K562 (cell line): ENCODE measurements around the gene C2orf92. TPM values are rescaled to one million over a fixed set of nuclear protein-coding genes. Genes with fewer than 3 reads are reported as not detected.

Source experiments
- ATF2 ChIP-seq: sonication (generic); formaldehyde crosslinking; IDR thresholded peaks from 2 replicates; pipeline ENCODE4 v1.8.1; 2022; ENCODE audit warnings: missing genetic modification reagents
- BRF1 ChIP-seq: IDR thresholded peaks from 3 replicates; pipeline ENCODE4 v1.6.1; 2011; ENCODE audit warnings: borderline replicate concordance, mild to moderate bottlenecking; ENCODE audit not compliant: insufficient read length; ENCODE audit errors: extremely low read depth
- CBFA2T3 ChIP-seq: fragments of 450-650 bp; IDR thresholded peaks from 2 replicates; pipeline ENCODE4 v1.6.1; 2017
- DIDO1 ChIP-seq: fragments of 450-650 bp; IDR thresholded peaks from 2 replicates; pipeline ENCODE4 v1.6.1; 2016; ENCODE audit warnings: low read depth, missing biosample characterization, missing genetic modification characterization
- E4F1 ChIP-seq: fragments of 250-450 bp; sonication (Bioruptor Pico); IDR thresholded peaks from 2 replicates; pipeline ENCODE4 v1.5.0; 2021; ENCODE audit warnings: mild to moderate bottlenecking, borderline replicate concordance
- ERF ChIP-seq: fragments of 450-650 bp; formaldehyde crosslinking; IDR thresholded peaks from 2 replicates; pipeline ENCODE4 v1.4.0; 2020; ENCODE audit warnings: mild to moderate bottlenecking, mixed read lengths
- EWSR1 ChIP-seq: fragments of 450-650 bp; IDR thresholded peaks from 2 replicates; pipeline ENCODE4 v1.6.1; 2018; ENCODE audit warnings: borderline replicate concordance, mild to moderate bottlenecking, low read depth, moderate library complexity; ENCODE audit not compliant: partially characterized antibody
- FIP1L1 ChIP-seq: fragments of 200-400 bp; formaldehyde crosslinking; IDR thresholded peaks from 2 replicates; pipeline ENCODE4 v1.6.1; 2018; ENCODE audit warnings: mild to moderate bottlenecking, low read depth, low read length; ENCODE audit not compliant: poor library complexity, severe bottlenecking
- GATA2 ChIP-seq: sonication (generic); formaldehyde crosslinking; IDR thresholded peaks from 2 replicates; pipeline ENCODE4 v1.4.0; 2020; ENCODE audit warnings: mild to moderate bottlenecking, missing genetic modification reagents
- HLTF ChIP-seq: fragments of 450-650 bp; IDR thresholded peaks from 2 replicates; pipeline ENCODE4 v1.6.1; 2016
- NFE2 ChIP-seq: IDR thresholded peaks from 2 replicates; pipeline ENCODE4 v1.6.1; 2014; ENCODE audit warnings: antibody characterized with exemption, low read depth
- POLR2A ChIP-seq: fragments of 450-650 bp; conservative IDR thresholded peaks from 2 replicates; pipeline ENCODE4 v1.6.1; 2016
- SIN3A ChIP-seq, 2 experiments: fragments of 150-350 bp in 1 of 2; IDR thresholded peaks; 2 replicates each; pipeline ENCODE4 v1.6.1; 2011 to 2016; ENCODE audit warnings: borderline replicate concordance in 2 of 2, low read depth in 2 of 2, low read length in 2 of 2, mild to moderate bottlenecking in 2 of 2, moderate library complexity in 2 of 2; ENCODE audit not compliant: control insufficient read depth in 1 of 2
- SREBF1 ChIP-seq: fragments of 150-350 bp; IDR thresholded peaks from 2 replicates; pipeline ENCODE4 v1.6.1; 2014; ENCODE audit warnings: antibody characterized with exemption, low read depth, low read length, borderline replicate concordance
- TAF1 ChIP-seq: IDR thresholded peaks from 2 replicates; pipeline ENCODE4 v1.6.1; 2011; ENCODE audit warnings: mild to moderate bottlenecking, low read length, moderate library complexity; ENCODE audit not compliant: insufficient read depth, control insufficient read depth, severe bottlenecking; ENCODE audit errors: extremely low read depth
- TAF7 ChIP-seq: fragments of 450-650 bp; IDR thresholded peaks from 2 replicates; pipeline ENCODE4 v1.6.1; 2016; ENCODE audit warnings: missing genetic modification characterization, missing compliant biosample characterization
- ZBED1 ChIP-seq: IDR thresholded peaks from 2 replicates; pipeline ENCODE4 v1.6.1; 2014
- ZNF583 ChIP-seq: fragments of 250-450 bp; sonication (Bioruptor Pico); IDR thresholded peaks from 2 replicates; pipeline ENCODE4 v1.4.0; 2020
- ZNF592 ChIP-seq: fragments of 450-650 bp; IDR thresholded peaks from 2 replicates; pipeline ENCODE4 v1.6.1; 2017; ENCODE audit warnings: antibody characterized with exemption, mild to moderate bottlenecking
- ZNF655 ChIP-seq: fragments of 250-450 bp; sonication (Bioruptor Pico); IDR thresholded peaks from 2 replicates; pipeline ENCODE4 v1.5.0; 2021
- ZNF766 ChIP-seq: fragments of 200-800 bp; sonication (Bioruptor generic); conservative IDR thresholded peaks from 2 replicates; pipeline ENCODE4 v1.6.1; 2016; ENCODE audit warnings: missing genetic modification characterization, missing compliant biosample characterization
- polyA plus RNA-seq, 8 experiments: library from polyadenylated mRNA; depleted of rRNA in 4 of 8; stranded (reverse) in 5 of 8; unstranded in 3 of 8; fragments of >200 nt; fragmentation: Nextera tagmentation in 2 of 8; fragmentation: Illumina TruSeq in 1 of 8; extraction: Ambion mirVana in 2 of 8; extraction: Trizol in 1 of 8; gene quantifications; 2 replicates each; pipeline versions ENCODE4 v1.2.1 to v1.2.3, GENCODE V29; 2011 to 2014; ENCODE audit warnings: inconsistent platforms in 1 of 8, missing spikeins in 1 of 8
- total RNA-seq, 7 experiments: library from RNA; depleted of rRNA in 6 of 7; stranded (reverse); fragments of >200 nt in 6 of 7; fragmentation: Illumina TruSeq in 2 of 7; extraction: Trizol in 2 of 7; gene quantifications; 2 replicates each; pipeline versions ENCODE4 v1.2.1 to v1.2.3, GENCODE V29; 2011 to 2021; ENCODE audit warnings: low replicate concordance in 1 of 7

The C2orf92 gene
- total and polyA plus RNA-seq, 9 of the 15 experiments (the other 6 are each of a cell fraction or from before 2014, with no cell fraction given) = 0.65 to 6.8 (median 3.6) TPM

GRCh38 chr2:97645112-97645694 lies 24.3 kb upstream of the C2orf92 start (continued):
- TF ChIP-seq ZNF592 = peak; percentile 78
- TF ChIP-seq ZNF583 (CRISPR knock-in tag) = no peak
- TF ChIP-seq NFE2 = no peak
- TF ChIP-seq HLTF = no peak
- peak; percentile 82 for TF ChIP-seq ERF (CRISPR knock-in tag)
- no peak for TF ChIP-seq SREBF1
- TF ChIP-seq FIP1L1 = no peak
- TF ChIP-seq TAF7 (tag) = 0 out of 2 replicates have a peak, but pooled peaks have one; percentile 47
- TF ChIP-seq TAF1 = no peak
- TF ChIP-seq ZNF766 = peak; percentile 44; the same call in 1 of the 2 replicates
- TF ChIP-seq BRF1 = no peak
- no peak for TF ChIP-seq CBFA2T3
- no peak for TF ChIP-seq ZBED1
- no peak for TF ChIP-seq SIN3A (IDR thresholded peaks at IDR 0.05; ENCODE audit: borderline replicate concordance in 2 of 2, control insufficient read depth in 1 of 2, low read depth in 2 of 2, low read length in 2 of 2)
- TF ChIP-seq E4F1 (CRISPR knock-in tag) = no peak
- no peak for TF ChIP-seq DIDO1 (tag)
- TF ChIP-seq GATA2 = no peak
- TF ChIP-seq ATF2 (CRISPR knock-in tag) = no peak
- no peak for TF ChIP-seq ZNF655 (CRISPR knock-in tag)
- TF ChIP-seq EWSR1 = no peak
- no peak for TF ChIP-seq POLR2A
